Osteoblast (primary cell): Measurements from ENCODE around the gene FANCD2OS. TPM values are rescaled to one million over a fixed set of nuclear protein-coding genes. Genes with fewer than 3 reads are reported as not detected.

ENCODE experiments used
- DNase-seq: peaks from one replicate; pipeline ENCODE4 v3.0.0; 2011; ENCODE audit warnings: low spot score, mixed read lengths; ENCODE audit not compliant: insufficient read length; ENCODE audit errors: missing footprints
- H2AFZ ChIP-seq: 2 replicates; pipeline ENCODE4 v1.6.0; 2011; ENCODE audit warnings: mild to moderate bottlenecking, low read length
- H3K27ac ChIP-seq: 2 replicates; pipeline ENCODE4 v1.5.1; 2011; ENCODE audit warnings: mild to moderate bottlenecking, low read depth, low read length, moderate library complexity
- H3K27me3 ChIP-seq: 2 replicates; pipeline ENCODE4 v1.6.0; 2012; ENCODE audit warnings: mild to moderate bottlenecking, control low read depth, inconsistent platforms, low read length, moderate library complexity; ENCODE audit not compliant: insufficient read depth
- H3K36me3 ChIP-seq: 2 replicates; pipeline ENCODE4 v1.5.1; 2011; ENCODE audit warnings: mild to moderate bottlenecking, low read length, control low read depth, moderate library complexity; ENCODE audit not compliant: insufficient read depth
- H3K4me1 ChIP-seq: 2 replicates; pipeline ENCODE4 v1.5.1; 2011; ENCODE audit warnings: mild to moderate bottlenecking, low read length, control low read depth, moderate library complexity; ENCODE audit not compliant: insufficient read depth
- H3K4me2 ChIP-seq: 2 replicates; pipeline ENCODE4 v1.6.0; 2011; ENCODE audit warnings: mild to moderate bottlenecking, low read length; ENCODE audit not compliant: insufficient read depth
- H3K4me3 ChIP-seq: fragments of 200-600 bp; sonication (generic); 3 replicates; pipeline ENCODE4 v1.5.1; 2012; ENCODE audit warnings: mild to moderate bottlenecking, low read length, inconsistent platforms; ENCODE audit not compliant: insufficient read depth
- H3K79me2 ChIP-seq: 2 replicates; pipeline ENCODE4 v1.6.0; 2012; ENCODE audit warnings: mild to moderate bottlenecking, low read length, control low read depth, inconsistent platforms; ENCODE audit not compliant: insufficient read depth
- H3K9me3 ChIP-seq: 2 replicates; pipeline ENCODE4 v1.5.1; 2011; ENCODE audit warnings: low read depth, low read length, control low read depth
- H4K20me1 ChIP-seq: 2 replicates; pipeline ENCODE4 v1.6.0; 2012; ENCODE audit warnings: mild to moderate bottlenecking, low read length, control low read depth; ENCODE audit not compliant: insufficient read depth
- CTCF ChIP-seq: IDR thresholded peaks from 2 replicates; pipeline ENCODE4 v1.5.1; 2011; ENCODE audit warnings: mild to moderate bottlenecking, low read depth, low read length, moderate library complexity; ENCODE audit errors: extremely low read depth
- total RNA-seq: library from RNA; depleted of rRNA; stranded (reverse); fragments of >200 nt; gene quantifications from 2 replicates; pipeline ENCODE4 v1.2.3, GENCODE V29; 2012

The FANCD2OS gene
- not detected in 2 replicates for total RNA-seq

GRCh38 chr3:10108091-10108490 lies at the start of gene FANCD2OS:
FANCD2OS (minus strand) TSS chr3:10108255; CDS start chr3:10104774, 3,481 bp downstream.
- H3K4me3 ChIP-seq: no peak within 1 kb of the TSS
- H2AFZ ChIP-seq: no peak within 1 kb of the TSS
- no peaks in the 10 kb centered on the region for H3K27me3 ChIP-seq
- no peaks in the 10 kb centered on the region for H3K79me2 ChIP-seq
- H3K36me3 ChIP-seq: no peaks in the 10 kb centered on the region
- no peak within 1 kb of the TSS for H3K27ac ChIP-seq
- no peaks in the 10 kb centered on the region for H3K9me3 ChIP-seq
- H3K4me1 ChIP-seq: no peaks in the 10 kb centered on the region
- no peaks in the 10 kb centered on the region for H4K20me1 ChIP-seq
- TF ChIP-seq CTCF: no peak
- H3K4me2 ChIP-seq: no peak within 1 kb of the TSS
- DNase-seq: no peak

GRCh38 chr3:10157031-10157430 lies 49.0 kb upstream of the FANCD2OS start:
- Histone ChIP-seq H3K4me2 (no peak overlapping the region), H3K4me1 (peaks cover 6% of the 10 kb centered on the region), H3K9me3 (no peaks in the 10 kb centered on the region), H3K79me2 (no peaks in the 10 kb centered on the region), H3K27me3 (no peaks in the 10 kb centered on the region), H3K4me3 (no peak overlapping the region), H3K36me3 (peaks cover 9% of the 10 kb centered on the region), H3K27ac (no peak overlapping the region), H4K20me1 (no peaks in the 10 kb centered on the region), H2AFZ (no peak overlapping the region)
- no peak for DNase-seq
- no peak for TF ChIP-seq CTCF

GRCh38 chr3:10155658-10156057 lies 47.6 kb upstream of the FANCD2OS start:
- DNase-seq: no peak
- Histone ChIP-seq H3K36me3 (peaks cover 22% of the 10 kb centered on the region), H3K4me1 (peaks cover 6% of the 10 kb centered on the region), H3K79me2 (no peaks in the 10 kb centered on the region), H3K27ac (no peak overlapping the region), H3K4me3 (no peak overlapping the region), H3K27me3 (no peaks in the 10 kb centered on the region), H2AFZ (no peak overlapping the region), H4K20me1 (peaks cover 4% of the 10 kb centered on the region), H3K9me3 (no peaks in the 10 kb centered on the region), H3K4me2 (no peak overlapping the region)
- no peak for TF ChIP-seq CTCF

GRCh38 chr3:10155123-10155472 lies 47.0 kb upstream of the FANCD2OS start:
- Histone ChIP-seq H3K4me2 (no peak overlapping the region), H3K4me3 (no peak overlapping the region), H2AFZ (no peak overlapping the region), H3K79me2 (no peaks in the 10 kb centered on the region), H3K36me3 (peaks cover 28% of the 10 kb centered on the region), H3K27me3 (no peaks in the 10 kb centered on the region), H3K9me3 (no peaks in the 10 kb centered on the region), H3K27ac (no peak overlapping the region), H4K20me1 (peaks cover 6% of the 10 kb centered on the region), H3K4me1 (peaks cover under 1% of the 10 kb centered on the region)
- no peak for DNase-seq
- TF ChIP-seq CTCF: no peak
